ENCODE results near the gene CYP24A1. TPM values are rescaled to one million over a fixed set of nuclear protein-coding genes. Genes with fewer than 3 reads are reported as not detected.

CYP24A1 gene
- total and polyA plus RNA-seq, 2 of the 13 experiments (the other 11 are each of a cell fraction or from before 2014, with no cell fraction given) = 9.4 to 32.7 TPM

DNA sequence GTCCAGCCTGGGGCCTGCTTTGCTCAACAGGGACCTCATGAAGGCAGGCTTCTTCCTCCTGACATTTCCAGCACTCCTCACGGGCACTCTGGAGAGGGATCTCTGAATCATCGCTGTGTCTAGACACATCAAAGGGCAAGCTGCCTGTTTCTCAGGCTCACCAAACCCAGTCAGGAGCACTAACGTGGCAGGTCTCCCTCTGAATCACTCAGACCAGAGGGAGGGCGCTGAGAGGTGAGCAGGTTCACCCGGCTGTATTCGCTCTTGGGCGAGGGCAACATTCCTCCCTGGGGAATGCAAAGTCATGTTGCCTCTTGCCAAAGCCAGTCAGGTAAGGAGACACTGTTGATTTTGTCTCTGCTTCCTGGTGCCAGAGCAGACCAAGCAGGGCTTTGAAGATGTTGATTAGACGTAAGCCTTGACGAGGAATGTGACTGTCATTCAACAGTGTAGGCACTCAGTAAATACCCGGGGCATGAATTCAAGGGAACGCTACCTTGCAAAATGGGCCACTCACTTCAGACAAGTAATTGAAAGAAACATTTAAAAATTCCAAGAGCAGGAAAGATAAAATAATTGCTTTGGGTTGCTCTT is 50.1 kb downstream of the CYP24A1 start (continued):
- TF ChIP-seq, protein P1, sequence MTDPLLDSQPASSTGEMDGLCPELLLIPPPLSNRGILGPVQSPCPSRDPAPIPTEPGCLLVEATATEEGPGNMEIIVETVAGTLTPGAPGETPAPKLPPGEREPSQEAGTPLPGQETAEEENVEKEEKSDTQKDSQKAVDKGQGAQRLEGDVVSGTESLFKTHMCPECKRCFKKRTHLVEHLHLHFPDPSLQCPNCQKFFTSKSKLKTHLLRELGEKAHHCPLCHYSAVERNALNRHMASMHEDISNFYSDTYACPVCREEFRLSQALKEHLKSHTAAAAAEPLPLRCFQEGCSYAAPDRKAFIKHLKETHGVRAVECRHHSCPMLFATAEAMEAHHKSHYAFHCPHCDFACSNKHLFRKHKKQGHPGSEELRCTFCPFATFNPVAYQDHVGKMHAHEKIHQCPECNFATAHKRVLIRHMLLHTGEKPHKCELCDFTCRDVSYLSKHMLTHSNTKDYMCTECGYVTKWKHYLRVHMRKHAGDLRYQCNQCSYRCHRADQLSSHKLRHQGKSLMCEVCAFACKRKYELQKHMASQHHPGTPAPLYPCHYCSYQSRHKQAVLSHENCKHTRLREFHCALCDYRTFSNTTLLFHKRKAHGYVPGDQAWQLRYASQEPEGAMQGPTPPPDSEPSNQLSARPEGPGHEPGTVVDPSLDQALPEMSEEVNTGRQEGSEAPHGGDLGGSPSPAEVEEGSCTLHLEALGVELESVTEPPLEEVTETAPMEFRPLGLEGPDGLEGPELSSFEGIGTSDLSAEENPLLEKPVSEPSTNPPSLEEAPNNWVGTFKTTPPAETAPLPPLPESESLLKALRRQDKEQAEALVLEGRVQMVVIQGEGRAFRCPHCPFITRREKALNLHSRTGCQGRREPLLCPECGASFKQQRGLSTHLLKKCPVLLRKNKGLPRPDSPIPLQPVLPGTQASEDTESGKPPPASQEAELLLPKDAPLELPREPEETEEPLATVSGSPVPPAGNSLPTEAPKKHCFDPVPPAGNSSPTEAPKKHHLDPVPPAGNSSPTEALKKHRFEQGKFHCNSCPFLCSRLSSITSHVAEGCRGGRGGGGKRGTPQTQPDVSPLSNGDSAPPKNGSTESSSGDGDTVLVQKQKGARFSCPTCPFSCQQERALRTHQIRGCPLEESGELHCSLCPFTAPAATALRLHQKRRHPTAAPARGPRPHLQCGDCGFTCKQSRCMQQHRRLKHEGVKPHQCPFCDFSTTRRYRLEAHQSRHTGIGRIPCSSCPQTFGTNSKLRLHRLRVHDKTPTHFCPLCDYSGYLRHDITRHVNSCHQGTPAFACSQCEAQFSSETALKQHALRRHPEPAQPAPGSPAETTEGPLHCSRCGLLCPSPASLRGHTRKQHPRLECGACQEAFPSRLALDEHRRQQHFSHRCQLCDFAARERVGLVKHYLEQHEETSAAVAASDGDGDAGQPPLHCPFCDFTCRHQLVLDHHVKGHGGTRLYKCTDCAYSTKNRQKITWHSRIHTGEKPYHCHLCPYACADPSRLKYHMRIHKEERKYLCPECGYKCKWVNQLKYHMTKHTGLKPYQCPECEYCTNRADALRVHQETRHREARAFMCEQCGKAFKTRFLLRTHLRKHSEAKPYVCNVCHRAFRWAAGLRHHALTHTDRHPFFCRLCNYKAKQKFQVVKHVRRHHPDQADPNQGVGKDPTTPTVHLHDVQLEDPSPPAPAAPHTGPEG (CRISPR knock-in tag; IDR thresholded peaks at IDR 0.05) = peak; percentile 68
- TF ChIP-seq, protein P2, sequence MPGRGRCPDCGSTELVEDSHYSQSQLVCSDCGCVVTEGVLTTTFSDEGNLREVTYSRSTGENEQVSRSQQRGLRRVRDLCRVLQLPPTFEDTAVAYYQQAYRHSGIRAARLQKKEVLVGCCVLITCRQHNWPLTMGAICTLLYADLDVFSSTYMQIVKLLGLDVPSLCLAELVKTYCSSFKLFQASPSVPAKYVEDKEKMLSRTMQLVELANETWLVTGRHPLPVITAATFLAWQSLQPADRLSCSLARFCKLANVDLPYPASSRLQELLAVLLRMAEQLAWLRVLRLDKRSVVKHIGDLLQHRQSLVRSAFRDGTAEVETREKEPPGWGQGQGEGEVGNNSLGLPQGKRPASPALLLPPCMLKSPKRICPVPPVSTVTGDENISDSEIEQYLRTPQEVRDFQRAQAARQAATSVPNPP (CRISPR knock-in tag; IDR thresholded peaks at IDR 0.05) = no peak
- TF ChIP-seq ZSCAN12 (CRISPR knock-in tag; IDR thresholded peaks at IDR 0.05) (no peak), ZNF484 (CRISPR knock-in tag; IDR thresholded peaks at IDR 0.05; ENCODE audit: borderline replicate concordance, low read depth) (no peak), GTF2F1 (IDR thresholded peaks at IDR 0.05; ENCODE audit: low read length) (peak; percentile 68), JUND (CRISPR knock-in tag; IDR thresholded peaks at IDR 0.05) (no peak), ZNF337 (CRISPR knock-in tag; IDR thresholded peaks at IDR 0.05; ENCODE audit: borderline replicate concordance, low read depth) (peak; percentile 89; the same call in 1 of the 2 replicates), PAX8 (CRISPR knock-in tag; IDR thresholded peaks at IDR 0.05; ENCODE audit: borderline replicate concordance) (no peak), ZNF547 (CRISPR knock-in tag; IDR thresholded peaks at IDR 0.05) (peak; percentile 81), ZNF382 (CRISPR knock-in tag; IDR thresholded peaks at IDR 0.05; ENCODE audit: borderline replicate concordance) (no peak), ZNF296 (CRISPR knock-in tag; conservative IDR thresholded peaks at IDR 0.05) (no peak), ARNT2 (CRISPR knock-in tag; IDR thresholded peaks at IDR 0.05; ENCODE audit: low read depth) (peak; percentile 85), NKX3-1 (CRISPR knock-in tag; IDR thresholded peaks at IDR 0.05) (peak; percentile 90; the same call in 1 of the 2 replicates), ZNF10 (CRISPR knock-in tag; IDR thresholded peaks at IDR 0.05; ENCODE audit: borderline replicate concordance, low read depth) (no peak), RFXAP (CRISPR knock-in tag; IDR thresholded peaks at IDR 0.05; ENCODE audit: borderline replicate concordance) (peak; percentile 96), SP5 (CRISPR knock-in tag; IDR thresholded peaks at IDR 0.05; ENCODE audit: borderline replicate concordance, low read depth) (peak; percentile 73), ZNF17 (CRISPR knock-in tag; IDR thresholded peaks at IDR 0.05) (no peak), ZSCAN22 (CRISPR knock-in tag; IDR thresholded peaks at IDR 0.05) (no peak; the same call in 1 of the 2 replicates)
- TF ChIP-seq, protein P3, sequence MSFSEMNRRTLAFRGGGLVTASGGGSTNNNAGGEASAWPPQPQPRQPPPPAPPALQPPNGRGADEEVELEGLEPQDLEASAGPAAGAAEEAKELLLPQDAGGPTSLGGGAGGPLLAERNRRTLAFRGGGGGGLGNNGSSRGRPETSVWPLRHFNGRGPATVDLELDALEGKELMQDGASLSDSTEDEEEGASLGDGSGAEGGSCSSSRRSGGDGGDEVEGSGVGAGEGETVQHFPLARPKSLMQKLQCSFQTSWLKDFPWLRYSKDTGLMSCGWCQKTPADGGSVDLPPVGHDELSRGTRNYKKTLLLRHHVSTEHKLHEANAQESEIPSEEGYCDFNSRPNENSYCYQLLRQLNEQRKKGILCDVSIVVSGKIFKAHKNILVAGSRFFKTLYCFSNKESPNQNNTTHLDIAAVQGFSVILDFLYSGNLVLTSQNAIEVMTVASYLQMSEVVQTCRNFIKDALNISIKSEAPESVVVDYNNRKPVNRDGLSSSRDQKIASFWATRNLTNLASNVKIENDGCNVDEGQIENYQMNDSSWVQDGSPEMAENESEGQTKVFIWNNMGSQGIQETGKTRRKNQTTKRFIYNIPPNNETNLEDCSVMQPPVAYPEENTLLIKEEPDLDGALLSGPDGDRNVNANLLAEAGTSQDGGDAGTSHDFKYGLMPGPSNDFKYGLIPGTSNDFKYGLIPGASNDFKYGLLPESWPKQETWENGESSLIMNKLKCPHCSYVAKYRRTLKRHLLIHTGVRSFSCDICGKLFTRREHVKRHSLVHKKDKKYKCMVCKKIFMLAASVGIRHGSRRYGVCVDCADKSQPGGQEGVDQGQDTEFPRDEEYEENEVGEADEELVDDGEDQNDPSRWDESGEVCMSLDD (CRISPR knock-in tag; IDR thresholded peaks at IDR 0.05; ENCODE audit: borderline replicate concordance) = no peak; the same call in 1 of the 2 replicates
- TF ChIP-seq, protein P4, sequence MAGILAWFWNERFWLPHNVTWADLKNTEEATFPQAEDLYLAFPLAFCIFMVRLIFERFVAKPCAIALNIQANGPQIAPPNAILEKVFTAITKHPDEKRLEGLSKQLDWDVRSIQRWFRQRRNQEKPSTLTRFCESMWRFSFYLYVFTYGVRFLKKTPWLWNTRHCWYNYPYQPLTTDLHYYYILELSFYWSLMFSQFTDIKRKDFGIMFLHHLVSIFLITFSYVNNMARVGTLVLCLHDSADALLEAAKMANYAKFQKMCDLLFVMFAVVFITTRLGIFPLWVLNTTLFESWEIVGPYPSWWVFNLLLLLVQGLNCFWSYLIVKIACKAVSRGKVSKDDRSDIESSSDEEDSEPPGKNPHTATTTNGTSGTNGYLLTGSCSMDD (CRISPR knock-in tag; IDR thresholded peaks at IDR 0.05) = no peak
